HCT116 (cell line): ENCODE results near the gene GLRX. TPM values are rescaled to one million over a fixed set of nuclear protein-coding genes. Genes with fewer than 3 reads are reported as not detected.
A peak's percentile ranks its signal among the peaks of the same experiment; 100 is the strongest.

Experiments used
- ATAC-seq: fragments of 200-7000 bp; cut with Tn5 transposase; 2 replicates; pipeline ENCODE4 v1.9.1; 2020; ENCODE audit warnings: mild to moderate bottlenecking, moderate library complexity
- BruUV-seq: library from RNA; stranded (reverse); fragments of 400-500 nt; replicated peaks from 2 replicates; lab custom pipeline; 2021; lab: Mats Ljungman, UMichigan
- CTCF ChIA-PET: fragments of 300-600 bp; sonication (Branson Sonifier 250); formaldehyde crosslinking; loops from one replicate; lab custom pipeline; 2021; ENCODE audit warnings: antibody characterized with exemption; lab: Charles Lee
- POLR2A ChIA-PET: fragments of 300-600, 350-600 bp; sonication (Branson Sonifier 250); formaldehyde crosslinking; loops from one replicate; lab custom pipeline; 2021; ENCODE audit warnings: antibody characterized with exemption; lab: Charles Lee
- RAD21 ChIA-PET, 2 experiments: fragments of 300-600 bp; sonication (Branson Sonifier 250); formaldehyde crosslinking; loops; one replicate each; lab custom pipeline; 2023; ENCODE audit warnings: low total read pairs in 2 of 2; ENCODE audit not compliant: uncharacterized antibody in 2 of 2, unreplicated experiment in 2 of 2, low non-redundant PET in 1 of 2; lab: Charles Lee
- DNase-seq: peaks from one replicate; pipeline ENCODE4 v3.0.0-alpha.2; 2010; ENCODE audit warnings: low read depth, low spot score
- H2AFZ ChIP-seq: fragments of 200-600 bp; shearing (Covaris generic), sonication (generic); 2 replicates; pipeline ENCODE4 v1.6.1; 2017; ENCODE audit warnings: low read depth, mixed run types, mixed read lengths, antibody characterized with exemption, low read length; ENCODE audit not compliant: poor library complexity, severe bottlenecking
- H3K27ac ChIP-seq: 2 replicates; pipeline ENCODE4 v1.5.1; 2012; ENCODE audit warnings: low read depth, low read length
- H3K27me3 ChIP-seq: fragments of 200-600 bp; sonication (generic); 2 replicates; pipeline ENCODE4 v1.6.1; 2016; ENCODE audit warnings: mixed run types, low read length, mixed read lengths; ENCODE audit not compliant: insufficient read depth
- H3K36me3 ChIP-seq, 2 experiments: fragments of 200-500 bp in 1 of 2; fragments of 200-600 bp in 1 of 2; sonication (Bioruptor generic) in 1 of 2; sonication (generic) in 1 of 2; 2 replicates each; pipeline versions ENCODE4 v1.5.1 to v1.6.1; 2014 to 2016; ENCODE audit warnings: low read length in 2 of 2, inconsistent platforms in 1 of 2, mixed read lengths in 1 of 2, mixed run types in 1 of 2; ENCODE audit not compliant: insufficient read depth in 2 of 2, control insufficient read depth in 1 of 2
- H3K4me1 ChIP-seq, 2 experiments: fragments of 200-600 bp in 1 of 2; sonication (generic) in 1 of 2; 2 replicates each; pipeline versions ENCODE4 v1.5.1 to v1.6.1; 2012 to 2017; ENCODE audit warnings: low read length in 2 of 2, inconsistent platforms in 1 of 2, mild to moderate bottlenecking in 1 of 2, mixed read lengths in 1 of 2, mixed run types in 1 of 2, moderate library complexity in 1 of 2; ENCODE audit not compliant: insufficient read depth in 2 of 2, control insufficient read depth in 1 of 2
- H3K4me2 ChIP-seq: fragments of 200-600 bp; sonication (generic); 2 replicates; pipeline ENCODE4 v1.6.1; 2017; ENCODE audit warnings: mixed run types, low read length, mixed read lengths
- H3K4me3 ChIP-seq, 2 experiments: fragments of 200-600 bp in 1 of 2; sonication (generic) in 1 of 2; replicated peaks in 1 of 2; 2 replicates each; pipeline ENCODE4 v1.5.1; 2011 to 2016; ENCODE audit warnings: low read length in 2 of 2, control low read depth in 1 of 2, low read depth in 1 of 2, mild to moderate bottlenecking in 1 of 2, mixed read lengths in 1 of 2, mixed run types in 1 of 2
- H3K79me2 ChIP-seq: fragments of 200-600 bp; sonication (generic); 2 replicates; pipeline ENCODE4 v1.6.1; 2017; ENCODE audit warnings: mild to moderate bottlenecking, mixed run types, low read length, moderate library complexity, mixed read lengths; ENCODE audit not compliant: insufficient read depth
- H3K9ac ChIP-seq: fragments of 200-600 bp; sonication (generic); 2 replicates; pipeline ENCODE4 v1.6.1; 2016; ENCODE audit warnings: low read length, mixed read lengths
- H3K9me2 ChIP-seq: fragments of 200-600 bp; sonication (generic), shearing (Covaris generic); 2 replicates; pipeline ENCODE4 v1.6.1; 2017; ENCODE audit warnings: mixed run types, mild to moderate bottlenecking, moderate library complexity; ENCODE audit not compliant: insufficient read depth
- H3K9me3 ChIP-seq, 2 experiments: fragments of 200-500 bp in 1 of 2; fragments of 200-600 bp in 1 of 2; sonication (Bioruptor generic) in 1 of 2; sonication (generic) in 1 of 2; 2 replicates each; pipeline ENCODE4 v1.6.1; 2014 to 2017; ENCODE audit warnings: low read length in 2 of 2, mixed read lengths in 2 of 2, inconsistent platforms in 1 of 2, low read depth in 1 of 2, mild to moderate bottlenecking in 1 of 2, mixed run types in 1 of 2, moderate library complexity in 1 of 2; ENCODE audit not compliant: control insufficient read depth in 1 of 2, insufficient read depth in 1 of 2
- H4K20me1 ChIP-seq: fragments of 200-600 bp; sonication (generic), shearing (Covaris generic); 2 replicates; pipeline ENCODE4 v1.6.1; 2017; ENCODE audit warnings: mixed run types, mild to moderate bottlenecking, moderate library complexity; ENCODE audit not compliant: insufficient read depth
- CBX3 ChIP-seq: IDR thresholded peaks from 2 replicates; pipeline ENCODE4 v1.6.1; 2012; ENCODE audit warnings: low read depth
- CEBPB ChIP-seq: IDR thresholded peaks from 2 replicates; pipeline ENCODE4 v1.6.1; 2012; ENCODE audit warnings: low read depth
- EZH2 ChIP-seq: fragments of 200-600 bp; sonication (generic); IDR thresholded peaks from 2 replicates; pipeline ENCODE4 v1.6.1; 2017; ENCODE audit warnings: antibody characterized with exemption, mixed run types
- EZH2phosphoT487 ChIP-seq: fragments of 200-600 bp; IDR thresholded peaks from 2 replicates; pipeline ENCODE4 v1.6.1; 2018; ENCODE audit warnings: antibody characterized with exemption, borderline replicate concordance
- POLR2A ChIP-seq: IDR thresholded peaks from 2 replicates; pipeline ENCODE4 v1.7.0; 2011; ENCODE audit warnings: borderline replicate concordance; ENCODE audit not compliant: insufficient read depth, insufficient read length; ENCODE audit errors: extremely low read depth
- POLR2AphosphoS5 ChIP-seq: IDR thresholded peaks from 2 replicates; pipeline ENCODE4 v1.6.1; 2011; ENCODE audit warnings: mild to moderate bottlenecking, low read depth, low read length, moderate library complexity
- SIN3A ChIP-seq: IDR thresholded peaks from 2 replicates; pipeline ENCODE4 v1.6.1; 2012; ENCODE audit warnings: low read depth
- TCF7L2 ChIP-seq: IDR thresholded peaks from 2 replicates; pipeline ENCODE4 v1.7.0; 2011; ENCODE audit warnings: borderline replicate concordance, inconsistent platforms; ENCODE audit not compliant: insufficient read depth, insufficient read length; ENCODE audit errors: extremely low read depth
- YY1 ChIP-seq: IDR thresholded peaks from 2 replicates; pipeline ENCODE4 v1.6.1; 2011; ENCODE audit warnings: low read length, low read depth, moderate library complexity, mild to moderate bottlenecking; ENCODE audit not compliant: insufficient replicate concordance; ENCODE audit errors: extremely low read depth
- ZBTB33 ChIP-seq: IDR thresholded peaks from 2 replicates; pipeline ENCODE4 v1.6.1; 2011; ENCODE audit warnings: mild to moderate bottlenecking, low read length, moderate library complexity; ENCODE audit not compliant: insufficient replicate concordance; ENCODE audit errors: extremely low read depth
- ZFX ChIP-seq: fragments of 450-650 bp; IDR thresholded peaks from 2 replicates; pipeline ENCODE4 v1.6.1; 2017
- intact Hi-C: fragments of 100-400 bp; cut with micrococcal nuclease; formaldehyde crosslinking; loops from 2 replicates; pipeline ENCODE4 v1.10.0; 2022
- total RNA-seq: library from RNA; stranded (reverse); gene quantifications from one replicate; pipeline ENCODE4 v1.2.1, GENCODE V29; 2021; ENCODE audit not compliant: unreplicated experiment
- TF ChIP-seq, protein P1 (sequence below): IDR thresholded peaks from 2 replicates; pipeline ENCODE4 v1.6.1; 2012
- TF ChIP-seq, protein P2 (sequence below): IDR thresholded peaks from 2 replicates; pipeline ENCODE4 v1.6.1; 2012

The GLRX gene
- total RNA-seq, 1 experiment from 2014 or later: 29.3 TPM

DNA sequence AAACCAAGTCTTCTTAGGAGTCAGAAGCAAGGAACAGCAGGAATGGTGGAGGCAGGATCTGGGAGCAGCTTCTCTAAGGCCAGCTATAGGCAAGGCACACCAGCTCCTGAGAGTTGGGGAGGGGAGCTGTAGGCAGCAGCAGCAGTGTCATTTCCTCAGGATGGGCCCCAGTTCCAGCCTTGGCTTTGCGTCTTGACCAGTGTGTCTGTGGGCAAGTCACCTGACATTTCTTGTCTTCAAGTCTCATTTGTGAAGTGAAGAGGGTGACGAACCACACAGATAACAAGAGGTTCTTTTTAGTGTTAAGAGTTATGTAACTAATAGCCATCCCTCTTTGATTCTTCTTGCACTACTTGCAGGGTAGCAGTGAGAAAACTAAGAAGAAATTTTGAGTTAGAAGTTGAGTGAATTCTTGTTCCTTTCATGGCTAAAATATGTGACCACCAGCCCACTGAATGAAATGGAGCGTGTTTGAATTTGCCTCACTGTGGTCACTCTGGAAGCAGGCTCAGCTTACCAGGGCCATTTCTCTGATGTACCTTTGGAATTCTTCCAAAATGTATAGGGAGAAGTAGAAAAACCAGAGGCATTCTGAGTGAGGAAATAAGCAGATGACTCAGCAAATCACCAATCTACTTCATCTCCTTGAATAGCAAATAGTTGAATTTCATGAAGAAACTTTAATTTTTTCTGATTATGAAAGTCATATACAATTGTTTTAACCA is 49.0 kb downstream of the GLRX start:
- Histone ChIP-seq H3K4me1 (peaks cover 6 to 8% of the 10 kb centered on the region in 2 experiments; a peak in 3 of 4 replicates), H3K79me2 (no peaks in the 10 kb centered on the region), H3K4me3 (no peak overlapping the region), H4K20me1 (no peaks in the 10 kb centered on the region), H3K36me3 (peaks cover 3% of the 10 kb centered on the region in 2 experiments; a peak in 1 of 4 replicates)
- no peak for ATAC-seq
- no TSS peak for BruUV-seq
- RAD21 ChIA-PET: no interaction called here
- intact Hi-C loops: no loop called here
- TF ChIP-seq SIN3A (no peak), ZFX (no peak), ZBTB33 (no peak), POLR2AphosphoS5 (no peak), EZH2 (no peak), YY1 (no peak), CEBPB (no peak), TCF7L2 (no peak), EZH2phosphoT487 (no peak), POLR2A (no peak), CBX3 (no peak)
- TF ChIP-seq, protein P1, sequence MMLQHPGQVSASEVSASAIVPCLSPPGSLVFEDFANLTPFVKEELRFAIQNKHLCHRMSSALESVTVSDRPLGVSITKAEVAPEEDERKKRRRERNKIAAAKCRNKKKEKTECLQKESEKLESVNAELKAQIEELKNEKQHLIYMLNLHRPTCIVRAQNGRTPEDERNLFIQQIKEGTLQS: no peak
- TF ChIP-seq, protein P2, sequence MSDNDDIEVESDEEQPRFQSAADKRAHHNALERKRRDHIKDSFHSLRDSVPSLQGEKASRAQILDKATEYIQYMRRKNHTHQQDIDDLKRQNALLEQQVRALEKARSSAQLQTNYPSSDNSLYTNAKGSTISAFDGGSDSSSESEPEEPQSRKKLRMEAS: no peak
- TF ChIP-seq, all 23 proteins: peak for 0
- Histone ChIP-seq H3K9me3 (no peaks in the 10 kb centered on the region), H3K27me3 (no peaks in the 10 kb centered on the region), H3K4me2 (peak overlapping the region; percentile 13; the same call in 1 of the 2 replicates), H2AFZ (no peak overlapping the region), H3K9me2 (no peaks in the 10 kb centered on the region), H3K27ac (no peak overlapping the region), H3K9ac (no peak overlapping the region)
- ChIA-PET CTCF (interaction anchor here (1.0 kb wide), 1 partner anchor 8 kb away, joined by 3 read pairs; no protein-coding TSS in a partner anchor), POLR2A (no interaction called here)
- DNase-seq: no peak
